ENCODE data around the gene CLCN4.
A peak's percentile ranks its signal among the peaks of the same experiment; 100 is the strongest.

Gene CLCN4

DNA sequence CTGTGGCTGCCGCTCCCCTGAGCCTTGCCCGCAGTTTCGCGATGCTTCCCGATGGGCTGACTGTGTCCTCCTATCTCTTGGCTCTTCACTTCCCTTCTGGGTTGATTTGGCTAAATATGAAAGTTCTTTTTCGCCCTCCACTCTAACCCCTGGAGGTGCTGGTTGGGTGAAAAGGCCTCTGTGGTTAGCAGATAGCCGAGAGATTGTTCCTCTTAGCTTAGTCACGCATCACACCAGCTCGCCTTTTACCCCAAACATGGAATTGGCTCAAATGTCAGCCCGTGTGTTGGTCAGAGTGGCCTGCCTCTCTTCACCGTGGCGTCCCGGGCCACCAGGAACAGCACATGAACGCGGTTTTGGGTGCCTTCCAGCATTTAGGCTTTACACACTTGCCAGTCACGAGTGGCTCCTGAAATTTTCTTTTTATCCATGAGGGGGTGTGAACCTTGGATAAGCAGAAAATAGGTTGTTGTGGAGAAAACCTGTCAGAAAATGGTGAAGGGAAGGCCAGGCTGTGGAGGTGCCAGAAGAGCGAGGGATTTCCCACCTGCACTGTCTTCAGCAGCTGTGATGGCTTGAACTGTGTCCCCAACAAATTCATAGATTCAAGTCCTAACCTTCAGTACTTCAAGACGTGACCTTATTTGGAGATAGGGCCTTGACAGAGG, 8.9 kb downstream of the CLCN4 start:
- H3K36me3 ChIP-seq, result no peaks in the 10 kb centered on the region
- H3K4me3 ChIP-seq (ENCODE audit: low read depth in 1 of 2, low read length in 1 of 2), result peak overlapping the region in 1 of 2 experiments; percentile 18
- TF ChIP-seq, protein P1, sequence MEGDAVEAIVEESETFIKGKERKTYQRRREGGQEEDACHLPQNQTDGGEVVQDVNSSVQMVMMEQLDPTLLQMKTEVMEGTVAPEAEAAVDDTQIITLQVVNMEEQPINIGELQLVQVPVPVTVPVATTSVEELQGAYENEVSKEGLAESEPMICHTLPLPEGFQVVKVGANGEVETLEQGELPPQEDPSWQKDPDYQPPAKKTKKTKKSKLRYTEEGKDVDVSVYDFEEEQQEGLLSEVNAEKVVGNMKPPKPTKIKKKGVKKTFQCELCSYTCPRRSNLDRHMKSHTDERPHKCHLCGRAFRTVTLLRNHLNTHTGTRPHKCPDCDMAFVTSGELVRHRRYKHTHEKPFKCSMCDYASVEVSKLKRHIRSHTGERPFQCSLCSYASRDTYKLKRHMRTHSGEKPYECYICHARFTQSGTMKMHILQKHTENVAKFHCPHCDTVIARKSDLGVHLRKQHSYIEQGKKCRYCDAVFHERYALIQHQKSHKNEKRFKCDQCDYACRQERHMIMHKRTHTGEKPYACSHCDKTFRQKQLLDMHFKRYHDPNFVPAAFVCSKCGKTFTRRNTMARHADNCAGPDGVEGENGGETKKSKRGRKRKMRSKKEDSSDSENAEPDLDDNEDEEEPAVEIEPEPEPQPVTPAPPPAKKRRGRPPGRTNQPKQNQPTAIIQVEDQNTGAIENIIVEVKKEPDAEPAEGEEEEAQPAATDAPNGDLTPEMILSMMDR (IDR thresholded peaks at IDR 0.05), result no peak
- H3K27me3 ChIP-seq, result peaks cover 1% of the 10 kb centered on the region
- no peaks in the 10 kb centered on the region for H3K9me3 ChIP-seq
- H3K27ac ChIP-seq, result peak overlapping the region; percentile 90
- H3K4me1 ChIP-seq (ENCODE audit: control insufficient read depth in 1 of 2, insufficient read depth in 1 of 2, low read depth in 1 of 2, low read length in 1 of 2), result peaks cover 47 to 53% of the 10 kb centered on the region in 2 experiments

DNA sequence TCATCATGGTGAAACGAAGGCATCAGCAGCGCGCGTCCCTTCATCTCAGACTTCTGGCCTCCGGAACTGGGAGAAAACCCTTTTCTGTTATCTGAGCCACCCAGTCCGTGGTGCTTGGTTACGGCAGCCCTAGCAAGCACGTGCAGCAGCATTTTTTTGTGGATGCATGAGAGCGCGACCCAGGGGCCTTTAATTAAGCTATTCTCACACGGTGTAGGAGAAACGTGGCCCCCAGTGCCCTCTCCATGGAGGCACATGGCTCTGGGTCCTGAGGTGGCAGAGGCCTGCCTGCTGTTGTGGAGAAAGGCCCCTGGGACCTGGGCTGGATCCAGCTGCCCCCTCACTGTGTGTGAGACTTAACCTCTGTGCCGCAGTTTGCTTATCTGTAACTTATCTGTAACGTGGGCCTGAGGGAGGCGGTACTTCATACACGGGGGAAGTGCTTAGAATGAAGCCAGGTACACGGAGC, 9.5 kb downstream of the CLCN4 start:
- TF ChIP-seq, protein P1 (IDR thresholded peaks at IDR 0.05), result no peak
- Histone ChIP-seq H3K4me3 (ENCODE audit: low read depth in 1 of 2, low read length in 1 of 2) (peak overlapping the region; percentile 24 to 26), H3K27ac (peak overlapping the region; percentile 90), H3K9me3 (no peaks in the 10 kb centered on the region), H3K4me1 (ENCODE audit: control insufficient read depth in 1 of 2, insufficient read depth in 1 of 2, low read depth in 1 of 2, low read length in 1 of 2) (peaks cover 47 to 54% of the 10 kb centered on the region in 2 experiments), H3K27me3 (no peaks in the 10 kb centered on the region), H3K36me3 (no peaks in the 10 kb centered on the region)

DNA sequence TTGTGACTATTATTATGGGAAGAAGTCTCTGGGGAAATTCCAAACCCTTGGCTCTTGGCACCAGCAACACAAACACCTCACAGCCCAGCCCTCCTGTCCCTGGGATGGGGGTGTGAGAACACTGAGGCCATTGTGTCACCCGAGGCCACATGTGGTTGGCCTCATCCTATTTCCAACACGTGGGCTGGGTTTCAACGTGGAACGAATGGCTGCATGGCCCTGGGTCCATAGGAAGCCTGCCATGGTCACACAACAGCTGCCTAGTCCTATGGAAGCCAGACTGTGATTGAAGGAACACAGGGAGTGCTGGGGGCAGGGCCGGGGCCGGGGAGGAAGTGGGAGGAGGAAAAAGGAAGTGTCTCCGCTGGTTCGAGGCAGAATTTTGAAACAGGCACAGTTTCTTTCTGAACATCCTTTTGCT, 10.0 kb downstream of the CLCN4 start:
- H3K4me1 ChIP-seq (ENCODE audit: control insufficient read depth in 1 of 2, insufficient read depth in 1 of 2, low read depth in 1 of 2, low read length in 1 of 2), result peaks cover 47 to 57% of the 10 kb centered on the region in 2 experiments
- H3K36me3 ChIP-seq, result no peaks in the 10 kb centered on the region
- peak overlapping the region; percentile 90 for H3K27ac ChIP-seq
- peak overlapping the region; percentile 24 to 26 for H3K4me3 ChIP-seq (ENCODE audit: low read depth in 1 of 2, low read length in 1 of 2)
- no peaks in the 10 kb centered on the region for H3K9me3 ChIP-seq
- no peaks in the 10 kb centered on the region for H3K27me3 ChIP-seq
- TF ChIP-seq, protein P1 (IDR thresholded peaks at IDR 0.05), result no peak

- TF ChIP-seq, protein P1 (IDR thresholded peaks at IDR 0.05), result no peak
- H3K9me3 ChIP-seq, result no peaks in the 10 kb centered on the region
- peaks cover 47 to 57% of the 10 kb centered on the region in 2 experiments for H3K4me1 ChIP-seq (ENCODE audit: control insufficient read depth in 1 of 2, insufficient read depth in 1 of 2, low read depth in 1 of 2, low read length in 1 of 2)
- no peaks in the 10 kb centered on the region for H3K27me3 ChIP-seq
- peak overlapping the region; percentile 90 for H3K27ac ChIP-seq
- H3K4me3 ChIP-seq (ENCODE audit: low read depth in 1 of 2, low read length in 1 of 2), result peak overlapping the region; percentile 24 to 26
- no peaks in the 10 kb centered on the region for H3K36me3 ChIP-seq
Measured at GRCh38 chrX:10167573-10167972, 10.8 kb downstream of the CLCN4 start.

DNA sequence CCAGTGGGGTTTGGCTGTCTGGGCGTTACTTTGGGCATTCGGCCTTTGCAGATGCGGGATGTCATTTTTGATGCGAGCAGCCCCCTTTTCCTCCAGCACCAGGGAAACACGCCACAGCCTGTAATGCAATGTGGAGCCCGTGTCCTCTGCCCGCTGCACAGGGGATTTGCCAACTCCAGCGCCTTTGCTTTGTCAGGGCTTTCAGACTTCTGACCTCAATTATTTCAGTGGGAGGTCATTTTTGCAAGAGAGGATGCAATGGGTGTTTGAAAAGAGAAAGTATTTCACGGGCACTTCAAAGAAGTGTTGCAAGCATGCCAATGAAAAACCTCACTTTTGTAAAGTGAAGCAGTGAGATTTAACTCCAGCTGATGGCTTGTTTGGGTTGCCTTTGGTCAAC, 11.5 kb downstream of the CLCN4 start:
- H3K27ac ChIP-seq, result peak overlapping the region; percentile 90
- H3K27me3 ChIP-seq, result no peaks in the 10 kb centered on the region
- H3K4me3 ChIP-seq (ENCODE audit: low read depth in 1 of 2, low read length in 1 of 2), result peak overlapping the region in 1 of 2 experiments; percentile 24
- H3K9me3 ChIP-seq, result no peaks in the 10 kb centered on the region
- TF ChIP-seq, protein P1 (IDR thresholded peaks at IDR 0.05), result no peak
- no peaks in the 10 kb centered on the region for H3K36me3 ChIP-seq
- peaks cover 47 to 57% of the 10 kb centered on the region in 2 experiments for H3K4me1 ChIP-seq (ENCODE audit: control insufficient read depth in 1 of 2, insufficient read depth in 1 of 2, low read depth in 1 of 2, low read length in 1 of 2)
